Natural killer cell treated with Interleukin-12 subunit alpha and Interleukin-12 subunit beta and Interleukin-15 and Interleukin-18, amount 100 ng/mL, for 72 hours (primary cell): ENCODE results near the gene DIAPH1. TPM values are rescaled to one million over a fixed set of nuclear protein-coding genes. Genes with fewer than 3 reads are reported as not detected.

Experiments used
- ATAC-seq, 2 donors: fragments of 150-1000 bp; cut with Tn5 transposase in 1 of 2; sonication (Bioruptor Pico), chemical (Tn5 transposase) in 1 of 2; 2 replicates each; pipeline ENCODE4 v1.10.0; 2021
- DNase-seq: peaks from one replicate; pipeline ENCODE4 v3.0.0; 2022; ENCODE audit warnings: low spot score
- H3K27ac Mint-ChIP-seq, 2 donors: 1 replicate in 1 of 2; 2 replicates in 1 of 2; pipeline ENCODE4 v1.8.0; 2022; ENCODE audit warnings: mixed read lengths in 2 of 2, mild to moderate bottlenecking in 1 of 2, moderate library complexity in 1 of 2
- H3K27me3 Mint-ChIP-seq, 2 donors: 1 replicate in 1 of 2; 2 replicates in 1 of 2; pipeline ENCODE4 v1.8.0; 2022; ENCODE audit warnings: mixed read lengths in 2 of 2
- H3K36me3 Mint-ChIP-seq: one replicate; pipeline ENCODE4 v1.8.0; 2022; ENCODE audit warnings: mixed read lengths
- H3K4me1 Mint-ChIP-seq, 2 donors: 1 replicate in 1 of 2; 2 replicates in 1 of 2; pipeline ENCODE4 v1.8.0; 2022; ENCODE audit warnings: low read depth in 2 of 2, mixed read lengths in 2 of 2, mild to moderate bottlenecking in 1 of 2
- H3K4me3 Mint-ChIP-seq: one replicate; pipeline ENCODE4 v1.8.0; 2022; ENCODE audit warnings: mixed read lengths
- H3K9me3 Mint-ChIP-seq: 2 replicates; pipeline ENCODE4 v1.8.0; 2022; ENCODE audit warnings: mixed read lengths
- total RNA-seq, 2 donors: library from RNA; stranded (reverse); gene quantifications; one replicate each; pipeline ENCODE4 v1.2.3, GENCODE V29; 2022

The DIAPH1 gene
- total RNA-seq, 2 donors from 2014 or later, result 280 to 289 TPM

DNA sequence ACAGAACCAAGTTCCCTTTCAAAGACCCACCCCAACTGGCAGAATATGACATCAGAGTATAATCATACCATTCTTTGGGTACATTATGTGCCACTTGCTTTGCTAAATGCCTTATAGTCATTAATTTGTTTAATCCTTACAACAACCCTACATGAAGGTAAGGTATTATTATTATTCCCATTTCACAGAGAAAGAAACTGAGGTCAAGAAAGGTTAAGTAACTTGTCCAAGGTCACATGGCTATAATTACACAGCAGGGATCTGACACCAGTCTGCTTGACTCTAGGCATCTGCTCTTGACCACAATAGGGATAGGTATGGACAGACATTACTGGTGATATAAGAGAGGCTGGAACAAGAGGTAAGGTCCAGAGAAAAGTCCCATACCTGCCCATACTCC is 31.2 kb upstream of the DIAPH1 start:
- Mint-ChIP-seq H3K4me1 (peaks cover 26 to 33% of the 10 kb centered on the region in 2 donors), H3K27me3 (no peaks in the 10 kb centered on the region), H3K9me3 (no peaks in the 10 kb centered on the region), H3K4me3 (peak overlapping the region; percentile 91), H3K36me3 (peaks cover 6% of the 10 kb centered on the region), H3K27ac (peak overlapping the region; percentile 84 to 95)
- DNase-seq, result no peak
- no peak for ATAC-seq

DNA sequence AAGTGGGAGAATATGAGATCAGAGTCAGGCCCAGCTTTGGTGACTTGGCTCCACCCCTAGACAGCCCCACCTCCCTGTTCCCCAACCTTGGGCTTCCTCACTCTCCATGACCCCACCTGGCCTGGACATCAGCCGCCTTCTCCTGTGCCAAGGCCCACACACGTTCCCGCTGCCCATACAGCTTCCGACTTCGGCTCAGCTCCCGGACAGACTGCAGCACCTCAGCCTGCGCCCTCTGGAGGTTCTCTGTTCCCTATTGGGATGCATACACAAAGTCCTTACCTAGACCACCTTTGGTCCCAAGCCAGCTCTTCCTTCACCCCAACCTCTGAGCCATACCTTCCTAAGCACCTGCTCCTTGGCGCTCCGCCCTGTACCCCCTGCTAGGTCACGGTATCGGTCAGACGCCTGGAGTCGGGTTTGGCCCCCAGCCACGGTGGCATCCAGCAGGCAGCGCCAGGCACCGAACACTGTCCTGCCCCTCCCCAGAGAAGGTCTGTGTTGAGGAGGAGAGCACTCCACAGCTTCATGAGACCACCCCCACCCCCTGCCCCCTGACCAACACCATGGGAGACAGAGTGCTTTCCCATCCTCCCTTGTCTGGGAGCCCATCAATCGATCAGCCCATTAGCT is 30.4 kb upstream of the DIAPH1 start:
- H3K27ac Mint-ChIP-seq, result peak overlapping the region in 1 of 2 donors; percentile 14
- no peak overlapping the region for H3K4me3 Mint-ChIP-seq

DNA sequence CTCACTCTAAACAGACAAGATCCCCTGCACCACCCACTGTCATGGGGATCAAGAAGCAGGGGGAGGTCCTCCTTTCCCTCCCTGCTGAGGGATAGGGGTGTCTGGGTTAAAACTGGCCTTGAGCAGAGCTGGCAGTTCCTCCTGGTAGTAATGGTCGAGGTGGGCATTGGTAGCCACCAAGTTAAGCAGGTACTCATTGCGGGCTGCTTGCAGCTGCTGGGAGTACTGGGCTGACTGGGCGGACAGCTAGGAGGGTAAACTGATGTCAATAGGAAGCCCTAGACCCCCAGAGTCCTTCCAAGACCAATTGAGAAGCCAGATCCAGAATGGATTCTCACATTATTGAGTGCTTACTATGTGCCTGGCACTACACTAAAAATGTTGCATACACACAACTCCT is 29.1 kb upstream of the DIAPH1 start:
- Mint-ChIP-seq H3K27me3 (no peaks in the 10 kb centered on the region), H3K27ac (no peak overlapping the region), H3K9me3 (no peaks in the 10 kb centered on the region), H3K4me1 (peaks cover 22 to 35% of the 10 kb centered on the region in 2 donors), H3K36me3 (peaks cover 6% of the 10 kb centered on the region), H3K4me3 (no peak overlapping the region)
- no peak for DNase-seq
- ATAC-seq, result no peak

More for the DNA sequence above, 30.4 kb upstream of the DIAPH1 start:
- ATAC-seq, result no peak
- no peak for DNase-seq
- H3K27me3 Mint-ChIP-seq, result no peaks in the 10 kb centered on the region
- H3K9me3 Mint-ChIP-seq, result no peaks in the 10 kb centered on the region
- peaks cover 26 to 35% of the 10 kb centered on the region in 2 donors for H3K4me1 Mint-ChIP-seq
- H3K36me3 Mint-ChIP-seq, result peaks cover 6% of the 10 kb centered on the region

DNA sequence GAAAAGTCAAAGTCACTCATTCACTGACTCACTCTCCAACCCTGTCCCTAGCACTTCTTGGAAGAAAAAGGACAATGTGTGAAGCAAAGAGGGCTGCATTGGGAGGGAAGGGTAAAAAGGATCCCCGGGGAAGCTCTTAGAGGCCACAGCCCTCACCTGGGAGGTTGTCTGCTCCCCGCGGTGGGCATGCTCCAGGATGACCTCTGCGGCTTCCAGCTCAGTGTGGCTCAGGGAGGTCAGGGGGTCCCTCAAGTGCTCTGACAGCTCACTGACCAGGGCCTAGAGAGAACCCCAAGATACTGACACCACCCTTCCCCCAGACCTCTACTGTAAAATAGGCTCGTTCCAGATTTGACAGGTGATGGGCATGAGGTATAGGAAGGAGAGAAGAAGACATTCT is 28.4 kb upstream of the DIAPH1 start:
- Mint-ChIP-seq H3K4me1 (peaks cover 19 to 34% of the 10 kb centered on the region in 2 donors), H3K36me3 (peaks cover 6% of the 10 kb centered on the region), H3K27me3 (no peaks in the 10 kb centered on the region), H3K27ac (no peak overlapping the region), H3K4me3 (no peak overlapping the region), H3K9me3 (no peaks in the 10 kb centered on the region)
- DNase-seq (no peak), ATAC-seq (no peak)

DNA sequence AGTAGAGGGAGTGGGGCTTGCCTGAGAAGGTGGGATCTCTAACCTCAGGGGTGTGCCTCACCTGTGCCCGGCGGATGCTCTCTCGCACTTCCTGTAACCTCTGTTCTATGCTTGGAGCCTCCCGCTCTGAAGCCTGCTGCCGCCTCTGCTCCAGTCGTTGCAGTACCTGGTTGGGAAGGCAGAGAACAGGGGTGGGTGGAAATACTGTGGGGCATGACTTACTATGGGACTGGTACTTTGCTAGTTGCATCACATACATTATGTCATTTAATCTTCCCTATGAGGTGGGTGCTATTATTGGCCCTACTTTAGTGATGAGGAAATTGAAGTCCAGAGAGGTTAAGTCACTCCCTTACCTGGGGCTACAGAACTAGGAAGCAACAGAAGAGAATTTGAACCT is 27.2 kb upstream of the DIAPH1 start:
- H3K27me3 Mint-ChIP-seq, result no peaks in the 10 kb centered on the region
- no peak for DNase-seq
- H3K4me3 Mint-ChIP-seq, result no peak overlapping the region
- no peak for ATAC-seq
- H3K36me3 Mint-ChIP-seq, result peaks cover 11% of the 10 kb centered on the region
- H3K9me3 Mint-ChIP-seq, result no peaks in the 10 kb centered on the region
- peaks cover 26 to 39% of the 10 kb centered on the region in 2 donors for H3K4me1 Mint-ChIP-seq
- no peak overlapping the region for H3K27ac Mint-ChIP-seq

DNA sequence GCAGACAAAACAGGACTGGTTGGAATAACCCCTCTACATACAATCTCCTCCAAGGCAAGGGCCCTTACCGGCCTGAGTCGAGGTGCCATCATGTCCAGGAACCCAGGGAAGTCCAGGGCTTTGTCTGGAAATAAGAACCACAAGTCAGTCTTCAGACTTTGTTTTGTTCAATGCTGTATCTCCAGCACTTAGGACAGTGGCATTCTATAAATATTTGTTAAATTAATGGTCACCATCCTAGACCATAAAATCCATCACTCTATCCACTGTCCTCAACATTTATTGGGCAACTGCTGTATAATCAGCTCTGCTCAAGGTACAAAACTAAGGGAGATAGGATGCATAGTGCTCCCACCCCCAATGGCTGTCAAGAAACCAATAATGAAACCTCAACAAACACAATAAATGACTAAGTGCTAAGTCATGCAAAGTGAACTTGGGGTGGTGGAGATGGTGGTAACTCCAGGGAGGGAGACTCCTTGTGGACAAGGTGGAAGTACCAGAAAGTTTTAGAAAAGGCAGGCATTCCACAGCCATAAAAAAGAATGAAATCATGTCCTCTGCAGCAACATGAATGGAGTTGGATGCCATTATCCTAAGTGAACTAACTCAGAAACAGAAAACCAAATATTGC is 23.0 kb upstream of the DIAPH1 start:
- ATAC-seq (peak; percentile 79 to 82), DNase-seq (no peak)
- peak overlapping the region; percentile 54 to 61 for H3K27ac Mint-ChIP-seq
- H3K27me3 Mint-ChIP-seq, result no peaks in the 10 kb centered on the region
- H3K4me3 Mint-ChIP-seq, result peak overlapping the region; percentile 23
- H3K9me3 Mint-ChIP-seq, result no peaks in the 10 kb centered on the region
- peaks cover 19 to 32% of the 10 kb centered on the region in 2 donors for H3K4me1 Mint-ChIP-seq
- H3K36me3 Mint-ChIP-seq, result peaks cover 8% of the 10 kb centered on the region

DNA sequence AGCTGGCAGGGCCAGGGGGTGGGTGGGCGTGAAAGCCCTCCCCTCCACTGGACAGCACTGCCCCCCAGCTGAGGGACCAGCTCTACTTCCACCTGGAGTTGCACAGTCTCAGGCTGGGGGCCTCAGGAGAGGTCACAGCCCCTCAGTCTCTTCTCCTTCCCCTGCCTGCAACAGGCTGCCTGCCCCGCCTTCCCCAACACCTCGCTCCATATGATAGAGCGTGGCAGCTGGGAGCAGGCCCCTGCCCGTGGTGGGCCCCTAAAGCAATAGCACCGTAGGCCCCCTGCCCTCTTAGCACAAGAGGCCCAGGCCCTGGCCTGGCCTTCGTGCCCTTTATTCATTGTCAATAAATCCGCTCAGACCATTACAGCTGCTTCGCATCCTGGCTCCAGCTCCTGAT is 21.9 kb upstream of the DIAPH1 start:
- DNase-seq (no peak), ATAC-seq (no peak)
- no peaks in the 10 kb centered on the region for H3K9me3 Mint-ChIP-seq
- H3K27ac Mint-ChIP-seq, result peak overlapping the region; percentile 54 to 61
- peak overlapping the region; percentile 23 for H3K4me3 Mint-ChIP-seq
- peaks cover 5% of the 10 kb centered on the region for H3K36me3 Mint-ChIP-seq
- peaks cover 24 to 39% of the 10 kb centered on the region in 2 donors for H3K4me1 Mint-ChIP-seq
- no peaks in the 10 kb centered on the region for H3K27me3 Mint-ChIP-seq

DNA sequence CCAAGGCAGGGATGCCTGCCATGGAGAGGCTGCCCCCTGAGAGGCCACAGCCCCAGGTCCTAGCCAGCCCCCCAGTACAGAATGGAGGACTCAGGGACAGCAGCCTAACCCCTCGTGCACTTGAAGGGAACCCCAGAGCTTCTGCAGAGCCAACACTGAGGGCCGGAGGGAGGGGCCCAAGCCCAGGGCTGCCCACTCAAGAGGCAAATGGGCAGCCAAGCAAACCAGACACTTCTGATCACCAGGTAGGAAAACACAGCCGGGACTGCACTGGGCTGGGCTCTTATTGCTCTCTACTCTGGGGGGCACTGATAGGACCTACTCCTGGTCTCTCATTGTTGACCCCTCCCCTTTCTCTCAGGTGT is 21.2 kb upstream of the DIAPH1 start:
- no peaks in the 10 kb centered on the region for H3K27me3 Mint-ChIP-seq
- ATAC-seq (no peak), DNase-seq (no peak)
- H3K27ac Mint-ChIP-seq, result no peak overlapping the region
- H3K9me3 Mint-ChIP-seq, result no peaks in the 10 kb centered on the region
- H3K36me3 Mint-ChIP-seq, result peaks cover 5% of the 10 kb centered on the region
- no peak overlapping the region for H3K4me3 Mint-ChIP-seq
- peaks cover 31 to 43% of the 10 kb centered on the region in 2 donors for H3K4me1 Mint-ChIP-seq

DNA sequence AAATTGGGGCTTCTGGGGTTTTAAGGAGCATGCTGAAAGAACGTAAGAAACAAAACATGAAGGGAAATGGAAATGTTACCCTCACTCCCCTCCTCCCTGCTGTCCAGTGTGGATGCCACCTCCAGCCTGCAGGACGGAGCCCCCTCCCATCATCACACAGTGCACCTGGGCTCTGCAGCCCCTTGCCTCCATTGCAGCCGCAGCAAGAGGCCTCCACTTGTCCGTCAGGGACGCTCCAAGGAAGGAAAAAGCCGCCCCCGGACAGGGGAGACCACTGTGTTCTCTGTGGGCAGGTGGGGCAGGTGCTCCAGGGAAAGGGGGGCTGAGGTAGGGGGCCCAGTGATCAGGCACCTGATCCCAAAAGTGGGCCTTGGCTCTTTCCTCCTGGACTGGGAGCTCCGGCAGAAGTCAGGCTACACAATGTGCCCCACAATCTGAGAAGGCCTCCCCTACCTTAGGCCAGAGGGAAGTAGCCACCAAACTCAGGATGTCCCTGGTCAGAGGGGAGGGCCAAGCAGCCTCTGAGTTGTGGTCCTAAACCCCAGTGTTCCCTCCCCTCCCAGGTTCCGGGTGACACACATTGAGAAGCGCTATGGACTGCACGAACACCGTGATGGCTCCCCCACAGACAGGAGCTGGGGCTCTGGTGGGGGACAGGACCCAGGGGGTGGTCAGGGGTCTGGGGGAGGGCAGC is 20.7 kb upstream of the DIAPH1 start:
- no peaks in the 10 kb centered on the region for H3K9me3 Mint-ChIP-seq
- no peak overlapping the region for H3K4me3 Mint-ChIP-seq
- peaks cover 36 to 43% of the 10 kb centered on the region in 2 donors for H3K4me1 Mint-ChIP-seq
- H3K36me3 Mint-ChIP-seq, result peaks cover 5% of the 10 kb centered on the region
- no peak for ATAC-seq
- no peak overlapping the region for H3K27ac Mint-ChIP-seq
- H3K27me3 Mint-ChIP-seq, result no peaks in the 10 kb centered on the region
- no peak for DNase-seq

DNA sequence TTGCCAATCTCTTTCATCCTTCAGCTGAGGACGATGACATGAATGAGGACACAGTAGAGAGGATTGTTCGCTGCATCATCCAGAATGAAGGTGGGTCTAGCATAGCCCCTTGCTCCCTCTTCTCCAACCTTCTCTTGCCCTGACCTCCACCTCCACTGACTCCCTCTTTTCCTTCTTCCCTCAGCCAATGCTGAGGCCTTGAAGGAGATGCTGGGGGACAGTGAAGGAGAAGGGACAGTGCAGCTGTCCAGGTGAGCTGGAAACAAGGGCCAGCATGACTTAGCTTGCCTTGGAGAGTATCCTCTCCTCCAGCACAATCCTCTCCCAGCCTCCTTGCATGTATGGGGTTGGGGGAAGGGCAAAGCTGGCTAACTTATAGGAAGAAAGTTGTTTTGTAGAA is 20.0 kb upstream of the DIAPH1 start:
- peak overlapping the region; percentile 63 to 71 for H3K27ac Mint-ChIP-seq
- no peaks in the 10 kb centered on the region for H3K9me3 Mint-ChIP-seq
- peaks cover 43 to 49% of the 10 kb centered on the region in 2 donors for H3K4me1 Mint-ChIP-seq
- peak overlapping the region; percentile 90 for H3K4me3 Mint-ChIP-seq
- DNase-seq (no peak), ATAC-seq (no peak)
- H3K27me3 Mint-ChIP-seq, result no peaks in the 10 kb centered on the region
- H3K36me3 Mint-ChIP-seq, result peaks cover 10% of the 10 kb centered on the region

DNA sequence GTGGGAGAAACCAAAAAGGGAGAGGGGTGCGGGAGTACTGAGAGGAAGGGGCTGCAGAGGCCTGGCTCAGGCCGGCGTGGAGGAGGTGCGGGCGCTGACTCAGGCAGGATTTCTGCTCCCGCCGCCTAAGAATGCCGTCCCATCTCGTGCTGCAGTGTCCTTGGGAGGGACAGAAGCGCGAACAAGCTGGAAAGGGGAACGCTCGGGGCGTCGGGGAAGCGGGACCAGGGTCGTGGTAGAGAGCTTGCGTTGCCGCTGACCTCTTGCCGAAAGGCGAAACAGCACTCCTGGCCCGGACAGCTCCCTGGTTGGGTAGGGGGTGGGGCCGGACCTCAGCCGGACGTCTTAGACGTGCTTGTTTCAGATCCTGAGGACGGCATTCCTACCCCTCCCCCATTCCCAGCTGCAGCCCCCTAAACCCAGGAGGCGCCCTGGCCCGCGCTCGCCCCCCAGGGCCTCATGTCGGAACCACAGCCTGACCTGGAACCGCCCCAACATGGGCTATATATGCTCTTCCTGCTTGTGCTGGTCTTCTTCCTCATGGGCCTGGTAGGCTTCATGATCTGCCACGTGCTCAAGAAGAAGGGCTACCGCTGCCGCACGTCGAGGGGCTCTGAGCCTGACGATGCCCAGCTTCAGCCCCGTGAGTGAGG is 19.1 kb upstream of the DIAPH1 start:
- Mint-ChIP-seq H3K36me3 (peaks cover 10% of the 10 kb centered on the region), H3K9me3 (no peaks in the 10 kb centered on the region), H3K27me3 (no peaks in the 10 kb centered on the region), H3K4me3 (peak overlapping the region; percentile 90), H3K27ac (peak overlapping the region; percentile 63 to 71), H3K4me1 (peaks cover 43 to 49% of the 10 kb centered on the region in 2 donors)
- DNase-seq, result no peak
- peak; percentile 7 to 46 for ATAC-seq

DNA sequence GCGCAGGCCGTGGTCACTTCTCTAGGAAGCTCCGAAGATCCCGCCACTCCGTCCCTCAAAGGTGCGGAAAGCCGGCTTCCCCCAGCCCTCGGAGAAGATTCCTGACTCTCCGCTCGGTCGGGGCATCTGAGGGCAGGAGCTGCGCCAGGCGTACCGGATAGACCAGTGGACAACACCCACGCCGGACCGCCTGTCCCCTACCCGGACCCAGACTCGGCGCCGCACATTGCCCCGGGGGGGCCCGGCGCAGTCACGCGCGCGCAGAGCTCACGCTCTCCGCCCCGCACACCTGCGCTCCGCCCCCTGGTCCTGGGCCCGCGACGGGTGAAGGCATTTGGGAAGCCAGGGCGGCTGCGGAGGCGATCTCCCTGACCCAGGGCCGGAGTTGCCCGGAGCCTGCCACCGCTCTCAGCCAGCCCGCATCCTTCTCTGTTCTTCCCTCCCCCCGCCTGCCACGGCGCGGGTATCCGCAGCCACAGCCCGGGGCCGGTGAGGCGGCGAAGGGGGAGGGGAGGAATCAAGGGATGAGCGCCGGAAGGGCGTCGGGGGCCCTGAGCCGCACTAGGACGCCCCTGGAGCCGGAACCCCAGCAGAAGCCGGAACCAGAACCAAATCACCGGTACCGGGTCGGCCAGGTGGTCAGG is 18.4 kb upstream of the DIAPH1 start:
- Mint-ChIP-seq H3K9me3 (no peaks in the 10 kb centered on the region), H3K4me3 (peak overlapping the region; percentile 90), H3K36me3 (peaks cover 10% of the 10 kb centered on the region), H3K27me3 (no peaks in the 10 kb centered on the region), H3K27ac (peak overlapping the region in 1 of 2 donors; percentile 71), H3K4me1 (peaks cover 39 to 45% of the 10 kb centered on the region in 2 donors)
- DNase-seq, result peak; percentile 73
- ATAC-seq, result peak; percentile 63 to 64

DNA sequence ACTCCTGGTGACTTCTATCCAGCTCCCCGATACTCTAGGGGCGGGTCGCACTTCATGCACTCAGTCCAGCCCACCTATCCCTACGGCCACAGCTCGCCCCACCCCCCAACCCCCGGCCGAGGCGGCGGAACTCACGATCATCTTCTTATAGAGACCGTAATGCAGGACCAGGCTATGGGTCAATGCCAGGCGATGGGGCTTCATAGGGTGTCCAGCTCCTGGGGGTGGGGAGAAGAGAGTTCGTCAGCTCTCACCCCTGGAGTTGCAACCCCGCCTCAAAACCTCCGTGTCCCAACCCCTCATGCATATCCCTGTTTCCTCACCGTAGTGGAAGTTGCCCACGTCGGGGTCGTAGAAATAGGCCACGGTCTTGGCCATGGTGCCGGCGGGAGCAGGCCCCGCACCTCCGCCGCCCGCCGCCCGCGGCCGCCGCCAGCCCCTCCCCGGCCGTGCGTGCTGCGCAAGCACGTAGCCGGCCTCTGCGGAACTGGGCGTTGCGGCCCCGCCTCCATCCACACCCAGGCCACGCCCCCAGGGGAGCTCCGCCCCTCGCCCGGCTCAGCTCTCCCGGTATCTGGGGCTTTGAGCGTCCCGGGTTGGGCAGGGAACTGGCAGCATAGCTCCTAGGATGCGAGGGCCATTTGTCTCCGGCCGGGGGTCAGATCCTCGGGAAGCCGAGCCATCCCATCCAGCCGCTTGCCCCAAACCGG is 17.8 kb upstream of the DIAPH1 start, which contains the start of the genes HDAC3 and RELL2:
TSS of gene HDAC3 (minus strand) at position 437 of the 710 bp plus-strand sequence. CDS start at position 378, 59 bp downstream.
TSS of gene RELL2 (plus strand) at position 585 of the 710 bp plus-strand sequence. CDS start 1,229 bp downstream, outside the sequence.
- peaks cover 6% of the 10 kb centered on the region for H3K36me3 Mint-ChIP-seq
- no peaks in the 10 kb centered on the region for H3K9me3 Mint-ChIP-seq
- peak within 1 kb of the TSS; percentile 90 for H3K4me3 Mint-ChIP-seq
- peak; percentile 93 to 97 for ATAC-seq
- DNase-seq, result peak; percentile 93
- no peaks in the 10 kb centered on the region for H3K27me3 Mint-ChIP-seq
- peaks cover 33 to 39% of the 10 kb centered on the region in 2 donors for H3K4me1 Mint-ChIP-seq
- peak within 1 kb of the TSS; percentile 6 to 71 for H3K27ac Mint-ChIP-seq
